CD4-positive, alpha-beta T cell (primary cell): ENCODE measurements around the gene AAMDC. TPM values are rescaled to one million over a fixed set of nuclear protein-coding genes. Genes with fewer than 3 reads are reported as not detected.
"Not testable (repeated sequence)": the region's sequence is repeated elsewhere in the genome, so short reads cannot be mapped to it uniquely, and the experiment has no call there.

ENCODE experiments used
- ATAC-seq: fragments of 200-7000 bp; cut with Tn5 transposase; one replicate; pipeline ENCODE4 v1.10.0; 2022; ENCODE audit warnings: mild to moderate bottlenecking; ENCODE audit not compliant: poor library complexity
- CTCF ChIA-PET: fragments of 350-600 bp; sonication (Branson Sonifier 250); formaldehyde crosslinking; loops from one replicate; lab custom pipeline; 2021; ENCODE audit warnings: antibody characterized with exemption, inconsistent platforms; lab: Charles Lee
- POLR2A ChIA-PET: fragments of 350-600 bp; sonication (Branson Sonifier 250); formaldehyde crosslinking; loops from one replicate; lab custom pipeline; 2021; ENCODE audit warnings: antibody characterized with exemption, inconsistent platforms; lab: Charles Lee
- DNase-seq, 14 experiments: peaks; one replicate each; pipeline ENCODE4 v3.0.0-alpha.2; 2013 to 2020; ENCODE audit warnings: mixed read lengths in 2 of 14
- H3K27ac ChIP-seq, 2 donors: one replicate each; pipeline versions ENCODE4 v1.5.1 to v1.7.0; 2013; ENCODE audit warnings: low read length in 2 of 2, low read depth in 1 of 2, mild to moderate bottlenecking in 1 of 2
- H3K27me3 ChIP-seq, 2 experiments: 1 replicate in 1 of 2; 2 replicates in 1 of 2; pipeline versions ENCODE4 v1.6.1 to v1.7.0; 2013; ENCODE audit warnings: low read length in 2 of 2, control low read depth in 1 of 2, mild to moderate bottlenecking in 1 of 2, moderate library complexity in 1 of 2; ENCODE audit not compliant: insufficient read depth in 2 of 2, control insufficient read depth in 1 of 2
- H3K36me3 ChIP-seq: one replicate; pipeline ENCODE4 v1.6.1; 2013; ENCODE audit warnings: low read length, control low read depth; ENCODE audit not compliant: insufficient read depth
- H3K4me1 ChIP-seq: one replicate; pipeline ENCODE4 v1.6.1; 2013; ENCODE audit warnings: low read length, control low read depth; ENCODE audit not compliant: insufficient read depth
- H3K4me3 ChIP-seq: one replicate; pipeline ENCODE4 v1.5.1; 2013; ENCODE audit warnings: mild to moderate bottlenecking, low read length, moderate library complexity
- H3K9me3 ChIP-seq, 2 experiments: 1 replicate in 1 of 2; 2 replicates in 1 of 2; pipeline versions ENCODE4 v1.6.1 to v1.7.0; 2013; ENCODE audit warnings: low read length in 2 of 2, mild to moderate bottlenecking in 2 of 2, control low read depth in 1 of 2, moderate library complexity in 1 of 2; ENCODE audit not compliant: control insufficient read depth in 1 of 2, insufficient read depth in 1 of 2
- H3K27ac Mint-ChIP-seq: one replicate; pipeline ENCODE4 v1.8.0; 2020; ENCODE audit warnings: mixed read lengths
- H3K27me3 Mint-ChIP-seq: one replicate; pipeline ENCODE4 v1.8.0; 2021; ENCODE audit warnings: mixed read lengths
- H3K36me3 Mint-ChIP-seq: one replicate; pipeline ENCODE4 v1.8.0; 2021; ENCODE audit warnings: low read depth, mixed read lengths
- H3K4me1 Mint-ChIP-seq: one replicate; pipeline ENCODE4 v1.8.0; 2021; ENCODE audit warnings: low read depth, mixed read lengths
- H3K4me3 Mint-ChIP-seq: one replicate; pipeline ENCODE4 v1.8.0; 2020; ENCODE audit warnings: mild to moderate bottlenecking, mixed read lengths
- H3K9me3 Mint-ChIP-seq: one replicate; pipeline ENCODE4 v1.8.0; 2020; ENCODE audit warnings: mixed read lengths
- intact Hi-C, 2 experiments: fragments of 100-400 bp; cut with DNase I in 1 of 2; cut with micrococcal nuclease in 1 of 2; formaldehyde crosslinking; loops; one replicate each; pipeline versions ENCODE4 v1.15.1 to v1.9.0; 2023 to 2025; cut with DNase I, micrococcal nuclease
- total RNA-seq, 174 experiments: library from RNA in 2 of 174; stranded (reverse) in 2 of 174; gene quantifications; one replicate each; pipeline ENCODE4 v1.2.3 and lab custom pipeline; 2021 to 2026

Gene AAMDC
- total RNA-seq, 2 experiments from 2014 or later: 1.5 to 2.1 TPM

- H3K27ac ChIP-seq, intact Hi-C loops, H3K4me3 ChIP-seq, H3K9me3 Mint-ChIP-seq, CTCF ChIA-PET, H3K4me1 ChIP-seq, H3K4me3 Mint-ChIP-seq, POLR2A ChIA-PET, ATAC-seq, H3K27me3 ChIP-seq, H3K4me1 Mint-ChIP-seq, DNase-seq, H3K27ac Mint-ChIP-seq, H3K9me3 ChIP-seq, H3K27me3 Mint-ChIP-seq: not testable (repeated sequence)
- peaks cover 64% of the 10 kb centered on the region for H3K36me3 Mint-ChIP-seq
- H3K36me3 ChIP-seq: peaks cover 15% of the 10 kb centered on the region
Measured at GRCh38 chr11:77917713-77918112, 96.8 kb downstream of the AAMDC start.

Other genes starting within 250 kb of the AAMDC start
- gene AQP11, start 231.2 kb upstream of the AAMDC start, total RNA-seq: not detected
- 10 to 100 TPM; 87.8 to 93.1 TPM for gene CLNS1A, start 183.3 kb upstream of the AAMDC start, total RNA-seq
- gene RSF1, start 422 bp upstream of the AAMDC start, total RNA-seq: 10 to 100 TPM; 87.7 to 91.9 TPM
- 10 to 100 TPM; 46.5 to 49.2 TPM for gene INTS4, start 173.5 kb downstream of the AAMDC start, total RNA-seq
- under 1 TPM in 1 of 2 experiments, not detected in 1; 0.34 TPM for gene KCTD14, start 202.1 kb downstream of the AAMDC start, total RNA-seq
- not detected for gene THRSP, start 242.7 kb downstream of the AAMDC start, total RNA-seq